PC-3 (cell line): ENCODE data around the gene MARS2. TPM values are rescaled to one million over a fixed set of nuclear protein-coding genes. Genes with fewer than 3 reads are reported as not detected.

Experiments
- ATAC-seq: fragments of 200-7000 bp; cut with Tn5 transposase; 2 replicates; pipeline ENCODE4 v1.9.1; 2020; ENCODE audit warnings: mild to moderate bottlenecking, moderate library complexity
- BruUV-seq: library from RNA; stranded (reverse); fragments of 400-500 nt; replicated peaks from 2 replicates; lab custom pipeline; 2021; lab: Mats Ljungman, UMichigan
- CTCF ChIA-PET: fragments of 300-600 bp; sonication (Branson Sonifier 250); formaldehyde crosslinking; loops from one replicate; lab custom pipeline; 2022; ENCODE audit warnings: antibody characterized with exemption; lab: Charles Lee
- POLR2A ChIA-PET: fragments of 300-600 bp; sonication (Branson Sonifier 250); formaldehyde crosslinking; loops from one replicate; lab custom pipeline; 2022; ENCODE audit warnings: antibody characterized with exemption; ENCODE audit not compliant: unreplicated experiment; lab: Charles Lee
- DNase-seq: peaks from one replicate; pipeline ENCODE4 v3.0.0-alpha.2; 2015
- H2AFZ ChIP-seq: fragments of 300-600 bp; sonication (generic); 2 replicates; pipeline ENCODE4 v1.6.0; 2016; ENCODE audit warnings: antibody characterized with exemption, low read length
- H3F3A ChIP-seq: fragments of 300-600 bp; sonication (generic); one replicate; pipeline ENCODE4 v1.6.0; 2017; ENCODE audit warnings: antibody characterized with exemption, low read length, control low read depth, mild to moderate bottlenecking; ENCODE audit not compliant: unreplicated experiment
- H3K27ac ChIP-seq: fragments of 300-600 bp; sonication (generic); 2 replicates; pipeline ENCODE4 v1.5.1; 2016; ENCODE audit warnings: mild to moderate bottlenecking, low read length
- H3K27me3 ChIP-seq: fragments of 300-600 bp; sonication (generic); 2 replicates; pipeline ENCODE4 v1.6.1; 2016; ENCODE audit warnings: low read length, mixed read lengths
- H3K36me3 ChIP-seq: fragments of 300-600 bp; sonication (generic); 2 replicates; pipeline ENCODE4 v1.6.1; 2016; ENCODE audit warnings: low read depth, mixed run types, low read length, mixed read lengths
- H3K4me1 ChIP-seq: fragments of 300-600 bp; sonication (generic); 2 replicates; pipeline ENCODE4 v1.5.1; 2016; ENCODE audit warnings: low read length; ENCODE audit not compliant: insufficient read depth
- H3K4me2 ChIP-seq: fragments of 300-600 bp; sonication (generic); 2 replicates; pipeline ENCODE4 v1.6.0; 2016; ENCODE audit warnings: low read length
- H3K4me3 ChIP-seq: fragments of 300-600 bp; sonication (generic); 2 replicates; pipeline ENCODE4 v1.5.1; 2016; ENCODE audit warnings: mild to moderate bottlenecking, low read length, mixed read lengths
- H3K79me2 ChIP-seq: fragments of 300-600 bp; sonication (generic); 2 replicates; pipeline ENCODE4 v1.6.1; 2017; ENCODE audit warnings: low read length, mixed read lengths
- H3K9ac ChIP-seq: fragments of 300-600 bp; sonication (generic); 2 replicates; pipeline ENCODE4 v1.6.0; 2016; ENCODE audit warnings: mild to moderate bottlenecking, low read length
- H3K9me2 ChIP-seq: fragments of 300-600 bp; sonication (generic); replicated peaks from 2 replicates; pipeline ENCODE4 v1.6.1; 2016; ENCODE audit warnings: mixed run types, low read length, mixed read lengths
- H3K9me3 ChIP-seq: fragments of 300-600 bp; sonication (generic); 2 replicates; pipeline ENCODE4 v1.6.1; 2016; ENCODE audit warnings: low read length, mixed read lengths
- H4K20me1 ChIP-seq: fragments of 300-600 bp; sonication (generic); 2 replicates; pipeline ENCODE4 v1.6.1; 2016; ENCODE audit warnings: low read length, mixed read lengths
- EZH2 ChIP-seq: fragments of 300-600 bp; sonication (generic); IDR thresholded peaks from one replicate; pipeline ENCODE4 v1.6.1; 2017; ENCODE audit warnings: antibody characterized with exemption, mild to moderate bottlenecking, low read length; ENCODE audit not compliant: unreplicated experiment
- EZH2phosphoT487 ChIP-seq: fragments of 300-600 bp; sonication (generic); IDR thresholded peaks from 2 replicates; pipeline ENCODE4 v1.6.1; 2018; ENCODE audit warnings: mild to moderate bottlenecking, antibody characterized with exemption, low read length, borderline replicate concordance
- intact Hi-C: fragments of 100-400 bp; cut with micrococcal nuclease; formaldehyde crosslinking; loops from 2 replicates; pipeline ENCODE4 v1.9.0; 2023
- total RNA-seq: library from RNA; depleted of rRNA; stranded (reverse); fragments of >200 nt; gene quantifications from 2 replicates; pipeline ENCODE4 v1.2.3, GENCODE V29; 2014
- TF ChIP-seq, protein P1 (sequence below): fragments of 300-600 bp; sonication (generic); conservative IDR thresholded peaks from 2 replicates; pipeline ENCODE4 v1.5.1; 2017; ENCODE audit warnings: antibody characterized with exemption, low read depth, mild to moderate bottlenecking, low read length

Gene MARS2
- total RNA-seq, 1 experiment from 2014 or later: 8.3 TPM

- Histone ChIP-seq H3K4me3 (no peak within 1 kb of the TSS), H3K9me3 (no peaks in the 10 kb centered on the region), H3K27me3 (no peaks in the 10 kb centered on the region), H3K36me3 (no peaks in the 10 kb centered on the region), H3K9me2 (no peaks in the 10 kb centered on the region), H4K20me1 (no peaks in the 10 kb centered on the region), H3K4me2 (no peak within 1 kb of the TSS), H3F3A (no peaks in the 10 kb centered on the region), H2AFZ (no peak within 1 kb of the TSS), H3K79me2 (no peaks in the 10 kb centered on the region), H3K27ac (no peak within 1 kb of the TSS), H3K4me1 (peaks cover 6% of the 10 kb centered on the region), H3K9ac (no peak within 1 kb of the TSS)
- ATAC-seq (no peak), DNase-seq (no peak)
- POLR2A ChIA-PET: no interaction called here
- no TSS peak for BruUV-seq
- TF ChIP-seq, protein P1, sequence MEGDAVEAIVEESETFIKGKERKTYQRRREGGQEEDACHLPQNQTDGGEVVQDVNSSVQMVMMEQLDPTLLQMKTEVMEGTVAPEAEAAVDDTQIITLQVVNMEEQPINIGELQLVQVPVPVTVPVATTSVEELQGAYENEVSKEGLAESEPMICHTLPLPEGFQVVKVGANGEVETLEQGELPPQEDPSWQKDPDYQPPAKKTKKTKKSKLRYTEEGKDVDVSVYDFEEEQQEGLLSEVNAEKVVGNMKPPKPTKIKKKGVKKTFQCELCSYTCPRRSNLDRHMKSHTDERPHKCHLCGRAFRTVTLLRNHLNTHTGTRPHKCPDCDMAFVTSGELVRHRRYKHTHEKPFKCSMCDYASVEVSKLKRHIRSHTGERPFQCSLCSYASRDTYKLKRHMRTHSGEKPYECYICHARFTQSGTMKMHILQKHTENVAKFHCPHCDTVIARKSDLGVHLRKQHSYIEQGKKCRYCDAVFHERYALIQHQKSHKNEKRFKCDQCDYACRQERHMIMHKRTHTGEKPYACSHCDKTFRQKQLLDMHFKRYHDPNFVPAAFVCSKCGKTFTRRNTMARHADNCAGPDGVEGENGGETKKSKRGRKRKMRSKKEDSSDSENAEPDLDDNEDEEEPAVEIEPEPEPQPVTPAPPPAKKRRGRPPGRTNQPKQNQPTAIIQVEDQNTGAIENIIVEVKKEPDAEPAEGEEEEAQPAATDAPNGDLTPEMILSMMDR: no peak
- no peak for TF ChIP-seq EZH2
- TF ChIP-seq EZH2phosphoT487: no peak
- intact Hi-C loops: no loop called here
- CTCF ChIA-PET: no interaction called here
Observed at GRCh38 chr2:197675246-197675645, 29.9 kb upstream of the MARS2 start, which contains the start of gene RFTN2. Gene RFTN2 (minus strand): TSS chr2:197675587. CDS start chr2:197675458, 129 bp downstream.

- Histone ChIP-seq H3K9me2 (no peaks in the 10 kb centered on the region), H3F3A (no peaks in the 10 kb centered on the region), H3K9me3 (no peaks in the 10 kb centered on the region), H3K27ac (no peak overlapping the region), H4K20me1 (no peaks in the 10 kb centered on the region), H3K4me3 (no peak overlapping the region), H2AFZ (no peak overlapping the region), H3K36me3 (no peaks in the 10 kb centered on the region), H3K27me3 (no peaks in the 10 kb centered on the region), H3K79me2 (no peaks in the 10 kb centered on the region), H3K4me1 (peaks cover 6% of the 10 kb centered on the region), H3K4me2 (no peak overlapping the region), H3K9ac (no peak overlapping the region)
- ChIA-PET CTCF (no interaction called here), POLR2A (no interaction called here)
- BruUV-seq: no TSS peak
- TF ChIP-seq EZH2phosphoT487 (no peak), EZH2 (no peak)
- TF ChIP-seq, protein P1: no peak
- intact Hi-C loops: no loop called here
- no peak for ATAC-seq
- DNase-seq: no peak
Observed at GRCh38 chr2:197675711-197676188, 29.4 kb upstream of the MARS2 start.

- no peak overlapping the region for H3K4me2 ChIP-seq
- intact Hi-C loops: no loop called here
Observed at GRCh38 chr2:197677056-197677455, 28.1 kb upstream of the MARS2 start.

More at GRCh38 chr2:197677056-197677455, 28.1 kb upstream of the MARS2 start:
- Histone ChIP-seq H3F3A (no peaks in the 10 kb centered on the region), H2AFZ (no peak overlapping the region), H3K4me3 (no peak overlapping the region), H3K4me1 (peaks cover 6% of the 10 kb centered on the region), H4K20me1 (no peaks in the 10 kb centered on the region), H3K9me3 (no peaks in the 10 kb centered on the region), H3K9ac (no peak overlapping the region), H3K9me2 (no peaks in the 10 kb centered on the region), H3K27me3 (no peaks in the 10 kb centered on the region), H3K27ac (no peak overlapping the region), H3K79me2 (no peaks in the 10 kb centered on the region), H3K36me3 (no peaks in the 10 kb centered on the region)
- no peak for DNase-seq
- CTCF ChIA-PET: no interaction called here
- BruUV-seq: no TSS peak
- no peak for TF ChIP-seq EZH2phosphoT487
- no peak for TF ChIP-seq EZH2
- TF ChIP-seq, protein P1: no peak
- no peak; the same call in 1 of the 2 replicates for ATAC-seq
- POLR2A ChIA-PET: no interaction called here
